ENCODE results near the gene IL2RA.
A peak's percentile ranks its signal among the peaks of the same experiment; 100 is the strongest.

Gene IL2RA

DNA sequence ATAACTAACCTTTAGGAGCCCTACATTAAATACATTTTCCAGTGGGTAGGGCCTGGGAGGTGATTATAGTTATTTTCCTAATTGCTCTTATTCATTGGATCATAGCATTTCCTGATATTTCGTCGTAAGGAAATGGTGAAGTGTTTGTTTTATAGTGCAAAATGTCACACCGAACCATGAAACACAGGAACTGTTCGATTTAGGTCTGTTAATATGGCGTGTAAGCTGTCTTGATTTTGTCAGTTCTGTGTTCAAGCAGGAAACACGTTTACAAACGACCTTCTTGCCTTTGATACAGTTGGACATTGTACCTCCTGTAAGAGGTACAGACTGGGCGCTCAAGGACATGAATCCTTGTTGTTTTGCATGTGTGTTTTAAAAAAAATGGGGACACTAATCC lies 41.4 kb upstream of the IL2RA start:
- no peak for DNase-seq (ENCODE audit: extremely low spot score)
- ChIA-PET POLR2A (no interaction called here), CTCF (interaction anchor here (1.5 kb wide), 1 partner anchor 17 kb away, joined by 4 read pairs; no protein-coding TSS in a partner anchor)
- TF ChIP-seq, protein P1, sequence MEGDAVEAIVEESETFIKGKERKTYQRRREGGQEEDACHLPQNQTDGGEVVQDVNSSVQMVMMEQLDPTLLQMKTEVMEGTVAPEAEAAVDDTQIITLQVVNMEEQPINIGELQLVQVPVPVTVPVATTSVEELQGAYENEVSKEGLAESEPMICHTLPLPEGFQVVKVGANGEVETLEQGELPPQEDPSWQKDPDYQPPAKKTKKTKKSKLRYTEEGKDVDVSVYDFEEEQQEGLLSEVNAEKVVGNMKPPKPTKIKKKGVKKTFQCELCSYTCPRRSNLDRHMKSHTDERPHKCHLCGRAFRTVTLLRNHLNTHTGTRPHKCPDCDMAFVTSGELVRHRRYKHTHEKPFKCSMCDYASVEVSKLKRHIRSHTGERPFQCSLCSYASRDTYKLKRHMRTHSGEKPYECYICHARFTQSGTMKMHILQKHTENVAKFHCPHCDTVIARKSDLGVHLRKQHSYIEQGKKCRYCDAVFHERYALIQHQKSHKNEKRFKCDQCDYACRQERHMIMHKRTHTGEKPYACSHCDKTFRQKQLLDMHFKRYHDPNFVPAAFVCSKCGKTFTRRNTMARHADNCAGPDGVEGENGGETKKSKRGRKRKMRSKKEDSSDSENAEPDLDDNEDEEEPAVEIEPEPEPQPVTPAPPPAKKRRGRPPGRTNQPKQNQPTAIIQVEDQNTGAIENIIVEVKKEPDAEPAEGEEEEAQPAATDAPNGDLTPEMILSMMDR (IDR thresholded peaks at IDR 0.05; ENCODE audit: control extremely low read depth, extremely low read depth, low read depth, missing control alignments), result no peak

DNA sequence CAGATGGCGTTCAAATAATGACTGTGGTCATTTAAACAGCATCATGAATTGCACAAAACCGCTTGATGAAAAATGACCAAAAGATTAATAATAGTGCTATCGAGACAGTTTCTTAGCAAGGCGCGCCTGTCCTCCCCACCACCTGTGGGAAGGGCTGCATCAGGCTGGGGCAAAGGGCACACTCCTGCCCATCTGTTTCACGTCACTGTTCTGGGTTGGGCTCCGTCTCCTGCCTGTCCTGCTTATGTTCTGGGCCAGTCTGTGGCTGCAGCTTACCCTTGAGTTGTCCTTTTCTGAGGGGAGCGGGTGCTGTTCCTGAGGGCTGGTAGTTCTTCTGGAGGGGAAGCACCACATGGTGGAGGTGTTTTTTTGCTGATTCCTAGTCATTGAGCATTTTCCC lies 40.0 kb upstream of the IL2RA start:
- CTCF ChIA-PET, result no interaction called here
- POLR2A ChIA-PET, result no interaction called here

GRCh38 chr10:6101181-6101580 lies 39.0 kb upstream of the IL2RA start:
- ChIA-PET POLR2A (no interaction called here), CTCF (interaction anchor here (1.7 to 2.5 kb wide), 2 partner anchors 15 to 301 kb away, joined by 7 to 9 read pairs; no protein-coding TSS in a partner anchor)
- DNase-seq (ENCODE audit: extremely low spot score), result peak; percentile 66
- TF ChIP-seq, protein P1 (IDR thresholded peaks at IDR 0.05; ENCODE audit: control extremely low read depth, extremely low read depth, low read depth, missing control alignments), result no peak

More for the DNA sequence above, 40.0 kb upstream of the IL2RA start:
- no peak for DNase-seq (ENCODE audit: extremely low spot score)
- TF ChIP-seq, protein P1 (IDR thresholded peaks at IDR 0.05; ENCODE audit: control extremely low read depth, extremely low read depth, low read depth, missing control alignments), result no peak

GRCh38 chr10:6100370-6100769 lies 38.2 kb upstream of the IL2RA start:
- TF ChIP-seq, protein P1 (IDR thresholded peaks at IDR 0.05; ENCODE audit: control extremely low read depth, extremely low read depth, low read depth, missing control alignments), result no peak
- no peak for DNase-seq (ENCODE audit: extremely low spot score)
- CTCF ChIA-PET, result interaction anchor here (0.8 to 2.5 kb wide), 3 partner anchors 10 to 302 kb away, joined by 3 to 9 read pairs (median 7); no protein-coding TSS in a partner anchor

DNA sequence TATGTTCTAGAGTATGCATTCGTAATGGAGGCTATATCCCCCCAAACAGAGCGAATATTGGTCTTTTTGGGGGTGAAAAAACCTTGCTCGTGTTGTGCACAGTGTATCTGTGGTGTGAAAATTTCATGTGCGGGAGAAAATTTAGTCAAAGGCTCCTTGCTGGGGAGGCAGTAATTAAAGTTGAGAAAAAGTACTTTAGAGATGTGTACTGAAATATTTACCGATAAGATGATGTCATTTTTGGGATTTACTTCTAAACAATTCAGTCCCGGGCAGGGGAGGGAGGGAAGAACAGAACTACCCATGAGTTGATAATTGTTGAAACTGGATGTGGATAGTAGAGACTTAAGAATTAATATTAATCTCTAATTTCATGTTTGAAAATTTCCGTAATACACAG lies 36.0 kb upstream of the IL2RA start:
- ChIA-PET POLR2A (no interaction called here), CTCF (interaction anchor here (0.7 to 2.1 kb wide), 3 partner anchors 11 to 53 kb away, joined by 3 to 7 read pairs (median 6); no protein-coding TSS in a partner anchor)
- no peak for DNase-seq (ENCODE audit: extremely low spot score)
- TF ChIP-seq, protein P1 (IDR thresholded peaks at IDR 0.05; ENCODE audit: control extremely low read depth, extremely low read depth, low read depth, missing control alignments), result no peak

More at GRCh38 chr10:6100370-6100769, 38.2 kb upstream of the IL2RA start:
- POLR2A ChIA-PET, result no interaction called here

- TF ChIP-seq, protein P1 (IDR thresholded peaks at IDR 0.05; ENCODE audit: control extremely low read depth, extremely low read depth, low read depth, missing control alignments), result no peak
- POLR2A ChIA-PET, result no interaction called here
- CTCF ChIA-PET, result interaction anchor here (1.1 to 3.5 kb wide), 5 partner anchors 9 to 106 kb away, joined by 3 to 21 read pairs (median 5); partner anchors contain the start of gene PFKFB3
- no peak for DNase-seq (ENCODE audit: extremely low spot score)
These were observed 34.9 kb upstream of the IL2RA start for GRCh38 chr10:6097063-6097462.
